Measurements from ENCODE around the gene MRPS18A. TPM values are rescaled to one million over a fixed set of nuclear protein-coding genes. Genes with fewer than 3 reads are reported as not detected.

The MRPS18A gene
- total RNA-seq, 1 donor from 2014 or later = 79.5 TPM

GRCh38 chr6:43733471-43734293, 46.1 kb upstream of the MRPS18A start:
- no peak overlapping the region for H3K4me3 ChIP-seq (ENCODE audit: low read depth, low read length)
- DNase-seq (ENCODE audit: low read depth) (peak; percentile 86), FAIRE-seq (no peak)
- H3K27me3 ChIP-seq (ENCODE audit: control insufficient read depth, insufficient read depth, low read length) = no peaks in the 10 kb centered on the region
- no peaks in the 10 kb centered on the region for H3K36me3 ChIP-seq (ENCODE audit: control insufficient read depth, insufficient read depth, low read length)
- TF ChIP-seq CTCF (IDR thresholded peaks at IDR 0.05; ENCODE audit: insufficient read depth, low read length, severe bottlenecking) = no peak

GRCh38 chr6:43730634-43731033, 43.0 kb upstream of the MRPS18A start:
- FAIRE-seq (no peak), DNase-seq (ENCODE audit: low read depth) (no peak)
- H3K4me3 ChIP-seq (ENCODE audit: low read depth, low read length) = no peak overlapping the region
- TF ChIP-seq CTCF (IDR thresholded peaks at IDR 0.05; ENCODE audit: insufficient read depth, low read length, severe bottlenecking) = no peak
- no peaks in the 10 kb centered on the region for H3K36me3 ChIP-seq (ENCODE audit: control insufficient read depth, insufficient read depth, low read length)
- H3K27me3 ChIP-seq (ENCODE audit: control insufficient read depth, insufficient read depth, low read length) = no peaks in the 10 kb centered on the region

GRCh38 chr6:43729537-43729936, 41.9 kb upstream of the MRPS18A start:
- no peak for FAIRE-seq
- DNase-seq (ENCODE audit: low read depth) = no peak

GRCh38 chr6:43728586-43728985, 41.0 kb upstream of the MRPS18A start:
- FAIRE-seq (no peak), DNase-seq (ENCODE audit: low read depth) (peak; percentile 56)
- H3K27me3 ChIP-seq (ENCODE audit: control insufficient read depth, insufficient read depth, low read length) = no peaks in the 10 kb centered on the region
- H3K4me3 ChIP-seq (ENCODE audit: low read depth, low read length) = no peak overlapping the region
- no peaks in the 10 kb centered on the region for H3K36me3 ChIP-seq (ENCODE audit: control insufficient read depth, insufficient read depth, low read length)
- no peak for TF ChIP-seq CTCF (IDR thresholded peaks at IDR 0.05; ENCODE audit: insufficient read depth, low read length, severe bottlenecking)

More at GRCh38 chr6:43729537-43729936, 41.9 kb upstream of the MRPS18A start:
- Histone ChIP-seq H3K36me3 (ENCODE audit: control insufficient read depth, insufficient read depth, low read length) (no peaks in the 10 kb centered on the region), H3K27me3 (ENCODE audit: control insufficient read depth, insufficient read depth, low read length) (no peaks in the 10 kb centered on the region), H3K4me3 (ENCODE audit: low read depth, low read length) (no peak overlapping the region)
- TF ChIP-seq CTCF (IDR thresholded peaks at IDR 0.05; ENCODE audit: insufficient read depth, low read length, severe bottlenecking) = no peak

- no peaks in the 10 kb centered on the region for H3K27me3 ChIP-seq (ENCODE audit: control insufficient read depth, insufficient read depth, low read length)
- DNase-seq (ENCODE audit: low read depth) (no peak), FAIRE-seq (no peak)
- H3K36me3 ChIP-seq (ENCODE audit: control insufficient read depth, insufficient read depth, low read length) = no peaks in the 10 kb centered on the region
- no peak for TF ChIP-seq CTCF (IDR thresholded peaks at IDR 0.05; ENCODE audit: insufficient read depth, low read length, severe bottlenecking)
- no peak overlapping the region for H3K4me3 ChIP-seq (ENCODE audit: low read depth, low read length)
These were observed 40.0 kb upstream of the MRPS18A start for GRCh38 chr6:43727634-43728033.

Measured in bronchial epithelial cell (primary cell).